ENCODE measurements around the gene GDF15. TPM values are rescaled to one million over a fixed set of nuclear protein-coding genes. Genes with fewer than 3 reads are reported as not detected.

GDF15 gene
- total and polyA plus RNA-seq, 8 donors: 28.1 to 277 (median 43.5) TPM

DNA sequence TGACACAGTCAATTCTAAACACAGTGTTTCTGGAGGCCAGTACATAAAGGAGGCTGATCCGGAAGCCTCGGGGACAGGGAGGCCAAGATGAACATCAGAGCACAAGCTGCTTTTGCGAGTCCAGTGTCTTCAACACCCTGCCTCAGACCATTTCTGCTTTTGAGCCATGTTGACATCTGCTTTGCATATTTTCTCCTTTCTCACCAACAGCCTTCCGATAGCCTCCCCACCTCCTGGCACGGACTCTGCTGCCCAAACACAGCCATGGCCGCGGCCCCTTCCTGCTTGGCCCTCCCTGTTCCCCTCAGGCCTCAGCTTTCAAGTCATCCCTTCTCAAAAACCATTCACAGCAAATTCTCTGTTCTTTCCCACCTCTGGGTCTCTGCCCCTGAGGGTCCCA, 7.9 kb downstream of the GDF15 start:
- Histone ChIP-seq H3K4me1 (peaks cover 0 to 1% (median 0%) of the 10 kb centered on the region in 3 donors), H3K27ac (no peak overlapping the region), H3K36me3 (peaks cover 0 to 8% (median 0%) of the 10 kb centered on the region in 3 donors), H3K27me3 (no peaks in the 10 kb centered on the region), H3K4me3 (peak overlapping the region in 1 of 4 donors; percentile 28), H3K9me3 (no peaks in the 10 kb centered on the region)
- DNase-seq: no peak
- TF ChIP-seq, protein P1, sequence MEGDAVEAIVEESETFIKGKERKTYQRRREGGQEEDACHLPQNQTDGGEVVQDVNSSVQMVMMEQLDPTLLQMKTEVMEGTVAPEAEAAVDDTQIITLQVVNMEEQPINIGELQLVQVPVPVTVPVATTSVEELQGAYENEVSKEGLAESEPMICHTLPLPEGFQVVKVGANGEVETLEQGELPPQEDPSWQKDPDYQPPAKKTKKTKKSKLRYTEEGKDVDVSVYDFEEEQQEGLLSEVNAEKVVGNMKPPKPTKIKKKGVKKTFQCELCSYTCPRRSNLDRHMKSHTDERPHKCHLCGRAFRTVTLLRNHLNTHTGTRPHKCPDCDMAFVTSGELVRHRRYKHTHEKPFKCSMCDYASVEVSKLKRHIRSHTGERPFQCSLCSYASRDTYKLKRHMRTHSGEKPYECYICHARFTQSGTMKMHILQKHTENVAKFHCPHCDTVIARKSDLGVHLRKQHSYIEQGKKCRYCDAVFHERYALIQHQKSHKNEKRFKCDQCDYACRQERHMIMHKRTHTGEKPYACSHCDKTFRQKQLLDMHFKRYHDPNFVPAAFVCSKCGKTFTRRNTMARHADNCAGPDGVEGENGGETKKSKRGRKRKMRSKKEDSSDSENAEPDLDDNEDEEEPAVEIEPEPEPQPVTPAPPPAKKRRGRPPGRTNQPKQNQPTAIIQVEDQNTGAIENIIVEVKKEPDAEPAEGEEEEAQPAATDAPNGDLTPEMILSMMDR (IDR thresholded peaks at IDR 0.05): no peak
- ATAC-seq: peak in 1 of 4 donors; percentile 11
- FAIRE-seq: no peak
- intact Hi-C loops (cut with DNase I): loop anchor here in 1 of 3 donors (5.0 kb wide), 1 partner anchor 47 kb away; no protein-coding TSS in a partner anchor
- 81 to 83% methylated on average over 7 of the region's 7 CpGs for WGBS, 2 donors

DNA sequence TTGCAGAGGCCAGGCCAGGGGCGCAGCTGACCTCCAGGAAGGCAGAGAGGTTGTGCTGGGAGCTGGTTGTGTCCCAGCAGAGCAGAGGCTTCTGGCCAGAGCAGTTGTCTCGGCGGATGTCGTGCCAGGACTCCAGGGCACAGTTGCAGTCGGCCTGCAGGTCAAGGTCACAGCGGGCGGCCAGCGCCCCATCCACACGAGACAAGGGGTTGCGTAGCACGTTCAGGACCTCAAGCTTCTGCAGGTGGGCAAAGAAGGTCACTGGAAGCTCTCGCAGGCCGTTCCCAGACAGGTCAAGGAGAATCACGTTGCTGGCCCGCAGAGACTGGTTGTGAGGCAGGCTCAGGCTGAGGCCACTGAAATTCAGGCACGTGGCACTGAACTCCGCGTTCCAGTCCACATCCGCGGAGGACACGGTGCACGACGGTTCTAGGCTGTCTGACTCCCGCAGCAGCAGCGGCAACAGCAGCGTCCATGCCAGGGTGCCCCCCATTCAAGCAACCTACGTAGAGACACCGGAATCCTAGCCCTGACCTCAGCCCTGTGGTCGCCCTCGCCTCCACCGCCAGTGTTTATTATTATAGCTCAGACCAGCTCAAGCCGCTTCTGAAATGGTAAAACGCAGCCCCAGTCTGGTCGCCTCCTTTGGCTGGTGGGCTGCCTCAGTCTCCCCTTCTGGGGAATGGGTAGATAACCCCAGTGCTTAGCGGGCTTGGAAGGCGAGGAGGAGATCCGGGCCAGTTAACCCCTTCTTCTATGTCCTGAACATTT, 10.7 kb downstream of the GDF15 start:
- intact Hi-C loops (cut with DNase I): no loop called here
- ATAC-seq (peak in 1 of 4 donors; percentile 8), DNase-seq (peak in 1 of 6 donors; percentile 29), FAIRE-seq (no peak)
- TF ChIP-seq, protein P1 (IDR thresholded peaks at IDR 0.05): no peak
- Histone ChIP-seq H3K4me3 (peak overlapping the region in 1 of 4 donors; percentile 28), H3K4me1 (peaks cover 0 to 9% (median 0%) of the 10 kb centered on the region in 3 donors), H3K27ac (no peak overlapping the region), H3K27me3 (no peaks in the 10 kb centered on the region), H3K36me3 (no peaks in the 10 kb centered on the region), H3K9me3 (no peaks in the 10 kb centered on the region)
- WGBS, 2 donors: 39 to 46% methylated on average over 37 of the region's 37 CpGs

DNA sequence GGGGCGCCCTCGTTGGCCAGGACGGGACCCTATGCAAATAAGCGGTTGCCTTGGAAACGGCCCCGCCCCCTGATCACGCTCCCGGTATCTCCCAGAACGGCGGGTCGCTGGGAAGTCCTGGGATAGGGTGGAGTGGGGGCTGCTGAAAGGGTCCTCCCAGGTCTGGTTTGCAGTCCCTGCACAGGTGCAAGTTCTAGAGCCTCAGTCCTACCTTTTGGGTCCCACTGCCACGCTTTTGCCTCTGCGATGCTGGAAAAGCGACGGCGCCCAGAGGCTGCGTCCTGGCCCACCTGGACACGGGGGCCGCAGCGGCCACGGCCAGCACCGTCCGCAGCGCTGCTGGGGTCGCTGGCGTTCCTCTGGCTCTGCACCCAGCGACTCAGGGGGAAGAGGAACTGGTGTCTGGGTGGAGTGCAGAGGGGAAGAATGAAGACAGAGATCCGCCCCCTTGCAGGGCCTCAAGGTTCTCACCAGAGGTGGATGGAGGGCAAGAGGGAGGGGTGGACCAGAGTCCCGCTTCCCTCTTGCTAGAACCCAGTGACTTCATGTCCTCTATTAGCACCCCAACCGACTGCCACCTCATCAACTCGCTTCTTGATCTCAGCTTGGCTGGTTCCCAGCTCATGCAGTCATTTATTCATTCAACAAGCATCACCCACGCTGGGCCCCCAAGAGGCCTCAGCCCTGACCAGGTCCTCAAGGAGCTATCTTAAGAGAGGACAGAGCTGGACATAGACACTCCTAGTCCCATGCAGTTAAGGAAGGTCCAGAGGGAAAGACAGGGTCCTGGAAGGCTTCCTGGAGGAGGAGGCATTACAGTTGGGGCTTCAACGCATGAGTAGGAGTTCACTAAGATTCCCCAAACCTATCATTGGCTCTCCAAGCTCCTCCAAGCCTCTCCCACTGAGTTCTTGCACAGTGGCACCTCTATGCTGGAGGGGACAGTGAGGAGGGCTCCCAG, 11.6 kb downstream of the GDF15 start, which contains the start of gene LRRC25:
Gene LRRC25, minus strand, starts transcription at position 381 of the 961 bp plus-strand sequence. CDS start 659 bp downstream, outside the sequence.
- peaks cover 0 to 9% (median 0%) of the 10 kb centered on the region in 3 donors for H3K4me1 ChIP-seq
- no peaks in the 10 kb centered on the region for H3K9me3 ChIP-seq
- FAIRE-seq: no peak
- no peaks in the 10 kb centered on the region for H3K36me3 ChIP-seq
- TF ChIP-seq, protein P1 (IDR thresholded peaks at IDR 0.05): no peak
- H3K27ac ChIP-seq: peak within 1 kb of the TSS in 1 of 4 donors; percentile 19
- H3K4me3 ChIP-seq: peak within 1 kb of the TSS in 1 of 4 donors; percentile 28
- no peaks in the 10 kb centered on the region for H3K27me3 ChIP-seq
- ATAC-seq: peak in 3 of 4 donors; percentile 11 to 50 (median 38)
- 27 to 34% methylated on average over 29 to 33 of the region's 33 CpGs for WGBS, 2 donors
- intact Hi-C loops (cut with DNase I): no loop called here
- peak in 2 of 6 donors; percentile 51 to 59 for DNase-seq

DNA sequence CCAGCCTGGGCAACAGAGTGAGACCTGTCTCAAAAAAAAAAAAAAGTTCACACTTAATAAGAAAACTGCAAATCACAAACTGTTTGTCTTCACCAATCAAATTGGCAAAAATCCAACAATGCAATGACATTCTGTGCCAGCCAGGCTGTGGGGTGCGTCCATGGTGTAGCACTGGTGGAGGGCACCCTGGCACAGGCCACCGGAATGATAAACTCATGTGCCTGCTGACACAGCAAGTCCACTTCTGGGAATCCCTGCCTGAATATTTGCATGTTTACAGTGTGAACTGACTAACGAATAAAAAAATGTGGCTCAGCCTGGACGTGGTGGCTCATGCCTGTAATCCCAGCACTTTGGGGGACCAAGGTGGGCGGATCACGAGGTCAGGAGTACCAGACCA, 13.1 kb downstream of the GDF15 start:
- Histone ChIP-seq H3K27ac (peak overlapping the region in 2 of 4 donors; percentile 30 to 47), H3K4me3 (no peak overlapping the region), H3K36me3 (no peaks in the 10 kb centered on the region), H3K27me3 (no peaks in the 10 kb centered on the region), H3K4me1 (peaks cover 0 to 9% (median 0%) of the 10 kb centered on the region in 3 donors), H3K9me3 (no peaks in the 10 kb centered on the region)
- 22 to 27% methylated on average over 6 of the region's 6 CpGs for WGBS, 2 donors
- intact Hi-C loops (cut with DNase I): no loop called here
- FAIRE-seq: no peak
- DNase-seq: peak in 3 of 6 donors; percentile 48 to 71 (median 61)
- TF ChIP-seq, protein P1 (IDR thresholded peaks at IDR 0.05): no peak
- peak; percentile 56 to 78 (median 75) for ATAC-seq
